ENCODE data around the gene LLGL1.

DNA sequence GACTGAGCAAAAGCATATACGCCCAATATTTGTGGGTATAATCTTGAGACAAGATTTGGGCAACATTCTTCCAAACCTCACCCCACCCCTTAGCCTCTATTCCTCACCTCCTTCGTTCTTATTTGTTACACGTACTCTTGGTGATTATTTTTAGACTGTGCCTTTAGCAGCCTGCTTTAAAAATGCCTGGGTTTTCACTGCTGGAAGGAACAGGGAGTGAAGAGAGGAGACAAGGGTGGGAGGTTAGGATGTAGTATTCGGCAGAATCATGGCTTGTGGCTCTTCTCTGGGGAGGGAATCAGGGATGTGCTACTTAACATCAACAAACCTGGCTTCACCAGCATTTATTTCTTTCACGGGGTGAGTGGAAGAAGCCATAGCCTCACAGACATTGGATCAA lies 30.2 kb upstream of the LLGL1 start:
- TF ChIP-seq, protein P1, sequence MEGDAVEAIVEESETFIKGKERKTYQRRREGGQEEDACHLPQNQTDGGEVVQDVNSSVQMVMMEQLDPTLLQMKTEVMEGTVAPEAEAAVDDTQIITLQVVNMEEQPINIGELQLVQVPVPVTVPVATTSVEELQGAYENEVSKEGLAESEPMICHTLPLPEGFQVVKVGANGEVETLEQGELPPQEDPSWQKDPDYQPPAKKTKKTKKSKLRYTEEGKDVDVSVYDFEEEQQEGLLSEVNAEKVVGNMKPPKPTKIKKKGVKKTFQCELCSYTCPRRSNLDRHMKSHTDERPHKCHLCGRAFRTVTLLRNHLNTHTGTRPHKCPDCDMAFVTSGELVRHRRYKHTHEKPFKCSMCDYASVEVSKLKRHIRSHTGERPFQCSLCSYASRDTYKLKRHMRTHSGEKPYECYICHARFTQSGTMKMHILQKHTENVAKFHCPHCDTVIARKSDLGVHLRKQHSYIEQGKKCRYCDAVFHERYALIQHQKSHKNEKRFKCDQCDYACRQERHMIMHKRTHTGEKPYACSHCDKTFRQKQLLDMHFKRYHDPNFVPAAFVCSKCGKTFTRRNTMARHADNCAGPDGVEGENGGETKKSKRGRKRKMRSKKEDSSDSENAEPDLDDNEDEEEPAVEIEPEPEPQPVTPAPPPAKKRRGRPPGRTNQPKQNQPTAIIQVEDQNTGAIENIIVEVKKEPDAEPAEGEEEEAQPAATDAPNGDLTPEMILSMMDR (IDR thresholded peaks at IDR 0.05): no peak
- no peak for TF ChIP-seq EZH2 (IDR thresholded peaks at IDR 0.05; ENCODE audit: borderline replicate concordance, insufficient read depth, low read depth, low read length, poor library complexity, severe bottlenecking)

Data from B cell (primary cell).